A673 (cell line): ENCODE results near the gene ST3GAL6. TPM values are rescaled to one million over a fixed set of nuclear protein-coding genes. Genes with fewer than 3 reads are reported as not detected.

Experiments used
- Bru-seq: library from RNA; stranded (reverse); fragments of 400-500 nt; gene quantifications from one replicate; lab custom pipeline; 2021; lab: Mats Ljungman, UMichigan
- BruChase-seq, 2 experiments: library from RNA; stranded (reverse); fragments of 400-500 nt; gene quantifications; one replicate each; lab custom pipeline; 2021; lab: Mats Ljungman, UMichigan
- BruUV-seq: library from RNA; stranded (reverse); fragments of 400-500 nt; replicated peaks from 2 replicates; lab custom pipeline; 2021; lab: Mats Ljungman, UMichigan
- CTCF ChIA-PET: fragments of 300-600 bp; sonication (Branson Sonifier 250); formaldehyde crosslinking; loops from one replicate; lab custom pipeline; 2022; ENCODE audit warnings: antibody characterized with exemption; lab: Charles Lee
- POLR2A ChIA-PET: fragments of 300-600 bp; sonication (Branson Sonifier 250); formaldehyde crosslinking; loops from one replicate; lab custom pipeline; 2022; ENCODE audit warnings: antibody characterized with exemption; ENCODE audit not compliant: low non-redundant PET; lab: Charles Lee
- DNase-seq: peaks from one replicate; pipeline ENCODE4 v3.0.0-alpha.2; 2015; ENCODE audit warnings: low spot score
- H3K27ac ChIP-seq: fragments of 200-600 bp; sonication (generic); 2 replicates; pipeline ENCODE4 v1.5.1; 2016; ENCODE audit warnings: mixed run types, low read depth, mild to moderate bottlenecking, mixed read lengths, antibody characterized with exemption, low read length; ENCODE audit not compliant: poor library complexity, severe bottlenecking
- H3K27me3 ChIP-seq: fragments of 200-600 bp; sonication (generic); replicated peaks from 2 replicates; pipeline ENCODE4 v1.6.1; 2017; ENCODE audit warnings: mixed run types, low read depth, mild to moderate bottlenecking, mixed read lengths, antibody characterized with exemption, low read length; ENCODE audit not compliant: insufficient read depth, poor library complexity
- H3K36me3 ChIP-seq: fragments of 200-600 bp; sonication (generic); 2 replicates; pipeline ENCODE4 v1.6.1; 2016; ENCODE audit warnings: mixed run types, mild to moderate bottlenecking, mixed read lengths, antibody characterized with exemption, low read length; ENCODE audit not compliant: insufficient read depth, poor library complexity, severe bottlenecking
- H3K4me1 ChIP-seq: fragments of 200-600 bp; sonication (generic); 2 replicates; pipeline ENCODE4 v1.6.1; 2017; ENCODE audit warnings: mixed run types, mild to moderate bottlenecking, mixed read lengths, antibody characterized with exemption, low read length; ENCODE audit not compliant: insufficient read depth, poor library complexity, severe bottlenecking
- H3K4me3 ChIP-seq: fragments of 200-600 bp; sonication (generic); 2 replicates; pipeline ENCODE4 v1.5.1; 2016; ENCODE audit warnings: low read depth, mixed run types, mild to moderate bottlenecking, mixed read lengths, low read length; ENCODE audit not compliant: poor library complexity, severe bottlenecking
- H3K9me3 ChIP-seq: fragments of 200-600 bp; sonication (generic); 2 replicates; pipeline ENCODE4 v1.6.1; 2016; ENCODE audit warnings: mixed run types, low read depth, mild to moderate bottlenecking, mixed read lengths, antibody characterized with exemption, low read length; ENCODE audit not compliant: poor library complexity, severe bottlenecking
- CTCF ChIP-seq: fragments of 300-800, 200-600 bp; sonication (generic); conservative IDR thresholded peaks from 2 replicates; pipeline ENCODE4 v1.5.1; 2017; ENCODE audit warnings: low read depth, mild to moderate bottlenecking, antibody characterized with exemption, low read length, moderate library complexity, mixed read lengths
- EZH2 ChIP-seq: fragments of 200-600 bp; sonication (generic); IDR thresholded peaks from 2 replicates; pipeline ENCODE4 v1.6.1; 2017; ENCODE audit warnings: borderline replicate concordance, low read depth, mild to moderate bottlenecking, mixed read lengths, antibody characterized with exemption, low read length; ENCODE audit not compliant: poor library complexity, severe bottlenecking
- intact Hi-C: fragments of 100-400 bp; cut with micrococcal nuclease; formaldehyde crosslinking; loops from one replicate; pipeline ENCODE4 v1.10.0; 2022; ENCODE audit not compliant: unreplicated experiment
- long read RNA-seq: library from polyadenylated mRNA; stranded (forward); transcript quantifications from one replicate; pipeline ENCODE4 v2.0.0, GENCODE V29; 2022
- total RNA-seq: library from RNA; stranded (reverse); gene quantifications from 2 replicates; pipeline ENCODE4 v1.2.3, GENCODE V29; 2021

ST3GAL6 gene
- total RNA-seq (4.8 and 8.2 TPM in 2 replicates), Bru-seq, nascent RNA (percentile 63 among the genes with signal in this experiment), BruChase-seq, experiment 1, labeled RNA remaining after a 2-hour chase (percentile 77 among the genes with signal in this experiment), BruChase-seq, experiment 2, labeled RNA remaining after a 6-hour chase (percentile 62 among the genes with signal in this experiment)
- long read RNA-seq, partial matches to known transcripts, result 0 of 10 reads
- long read RNA-seq, other reads (novel, unspliced or antisense), result 7 of 10 reads

- Histone ChIP-seq H3K9me3 (no peaks in the 10 kb centered on the region), H3K4me3 (no peak within 1 kb of the TSS), H3K27ac (no peak within 1 kb of the TSS), H3K4me1 (peaks cover 22% of the 10 kb centered on the region), H3K36me3 (no peaks in the 10 kb centered on the region), H3K27me3 (no peaks in the 10 kb centered on the region)
- POLR2A ChIA-PET, result no interaction called here
- intact Hi-C loops, result no loop called here
- DNase-seq, result peak; percentile 39
- no TSS peak for BruUV-seq
- TF ChIP-seq CTCF (no peak), EZH2 (no peak)
- CTCF ChIA-PET, result no interaction called here
Observed at GRCh38 chr3:98763076-98763475, at the start of gene ST3GAL6. ST3GAL6 (plus strand) TSS chr3:98763340; CDS start chr3:98768441, 5,101 bp downstream.

- no peak overlapping the region for H3K27ac ChIP-seq
- TF ChIP-seq CTCF (no peak), EZH2 (no peak)
Observed at GRCh38 chr3:98713984-98714383, 49.2 kb upstream of the ST3GAL6 start.

GRCh38 chr3:98717584-98717983, 45.6 kb upstream of the ST3GAL6 start:
- CTCF ChIA-PET, result no interaction called here
- H3K27ac ChIP-seq, result no peak overlapping the region
- H3K9me3 ChIP-seq, result no peaks in the 10 kb centered on the region
- no peak for DNase-seq
- intact Hi-C loops, result no loop called here
- no peak overlapping the region for H3K4me3 ChIP-seq
- TF ChIP-seq CTCF (no peak), EZH2 (no peak)
- H3K27me3 ChIP-seq, result no peaks in the 10 kb centered on the region
- POLR2A ChIA-PET, result no interaction called here
- no peaks in the 10 kb centered on the region for H3K4me1 ChIP-seq
- H3K36me3 ChIP-seq, result no peaks in the 10 kb centered on the region
- BruUV-seq, result no TSS peak

More at GRCh38 chr3:98713984-98714383, 49.2 kb upstream of the ST3GAL6 start:
- no peak overlapping the region for H3K4me3 ChIP-seq
- ChIA-PET POLR2A (no interaction called here), CTCF (no interaction called here)
- H3K36me3 ChIP-seq, result no peaks in the 10 kb centered on the region
- DNase-seq, result no peak
- no peaks in the 10 kb centered on the region for H3K27me3 ChIP-seq
- no peaks in the 10 kb centered on the region for H3K9me3 ChIP-seq
- BruUV-seq, result no TSS peak
- intact Hi-C loops, result no loop called here
- peaks cover 12% of the 10 kb centered on the region for H3K4me1 ChIP-seq
